GM12878 (cell line): Measurements from ENCODE around the gene SLC25A20. TPM values are rescaled to one million over a fixed set of nuclear protein-coding genes. Genes with fewer than 3 reads are reported as not detected.

ENCODE experiments used
- ATAC-seq: fragments of 200-7000 bp; cut with Tn5 transposase; 3 replicates; pipeline ENCODE4 v1.9.1; 2020; ENCODE audit warnings: mild to moderate bottlenecking, moderate library complexity
- BruUV-seq: library from RNA; stranded (reverse); fragments of 400-500 nt; replicated peaks from 2 replicates; lab custom pipeline; 2021; lab: Mats Ljungman, UMichigan
- CTCF ChIA-PET: fragments of 300-600 bp; sonication (Branson Sonifier 250); formaldehyde crosslinking; extraction: SDS; loops from one replicate; lab custom pipeline; 2021; ENCODE audit warnings: inconsistent platforms; lab: Yijun Ruan, JAX
- POLR2A ChIA-PET: fragments of 350-600 bp; formaldehyde crosslinking; extraction: SDS; loops from one replicate; lab custom pipeline; 2021; ENCODE audit warnings: inconsistent platforms; lab: Charles Lee
- RAD21 ChIA-PET: fragments of 300-600 bp; sonication (Branson Sonifier 250); formaldehyde crosslinking; loops from one replicate; lab custom pipeline; 2023; ENCODE audit warnings: antibody characterized with exemption; ENCODE audit not compliant: unreplicated experiment; lab: Charles Lee
- SMC1A ChIA-PET: fragments of 300-600 bp; sonication (Branson Sonifier 250); formaldehyde crosslinking; loops from one replicate; lab custom pipeline; 2023; ENCODE audit not compliant: unreplicated experiment, uncharacterized antibody; lab: Charles Lee
- DNase-seq: peaks from one replicate; pipeline ENCODE4 v3.0.0-alpha.2; 2011; ENCODE audit warnings: low read depth, low spot score
- FAIRE-seq: peaks from 3 replicates; lab custom pipeline; 2011; peaks lifted over from hg19 to GRCh38; lab: Jason Lieb, UNC
- H2AFZ ChIP-seq: 2 replicates; pipeline ENCODE4 v1.6.0; 2011; ENCODE audit warnings: low read depth, low read length, control low read depth; ENCODE audit not compliant: control insufficient read depth
- H3K27ac ChIP-seq: 2 replicates; pipeline ENCODE4 v1.5.1; 2011; ENCODE audit warnings: control low read depth; ENCODE audit not compliant: control insufficient read depth, insufficient read depth
- H3K27me3 ChIP-seq, 2 experiments: replicated peaks in 1 of 2; 2 replicates each; pipeline versions ENCODE4 v1.6.0 to v1.6.1; 2011; ENCODE audit warnings: low read length in 1 of 2; ENCODE audit not compliant: control insufficient read depth in 2 of 2, insufficient read depth in 2 of 2
- H3K36me3 ChIP-seq, 2 experiments: 2 replicates each; pipeline ENCODE4 v1.5.1; 2011; ENCODE audit warnings: low read length in 1 of 2; ENCODE audit not compliant: control insufficient read depth in 2 of 2, insufficient read depth in 2 of 2
- H3K4me1 ChIP-seq: 2 replicates; pipeline ENCODE4 v1.6.1; 2011; ENCODE audit warnings: mild to moderate bottlenecking, low read length, moderate library complexity, mixed read lengths; ENCODE audit not compliant: control insufficient read depth, insufficient read depth
- H3K4me2 ChIP-seq: 2 replicates; pipeline ENCODE4 v1.6.0; 2011; ENCODE audit warnings: control low read depth; ENCODE audit not compliant: control insufficient read depth, insufficient read depth
- H3K4me3 ChIP-seq: fragments of 200-600 bp; sonication (generic); 2 replicates; pipeline ENCODE4 v1.5.1; 2016
- H3K79me2 ChIP-seq: 2 replicates; pipeline ENCODE4 v1.6.0; 2011; ENCODE audit warnings: low read length; ENCODE audit not compliant: control insufficient read depth, insufficient read depth
- H3K9ac ChIP-seq: 2 replicates; pipeline ENCODE4 v1.8.0; 2011; ENCODE audit warnings: low read length, control low read depth, mixed read lengths; ENCODE audit not compliant: control insufficient read depth, insufficient read depth
- H3K9me3 ChIP-seq: replicated peaks from 3 replicates; pipeline ENCODE4 v1.5.1; 2011; ENCODE audit warnings: mild to moderate bottlenecking, low read length; ENCODE audit not compliant: control insufficient read depth, insufficient read depth
- H4K20me1 ChIP-seq: 2 replicates; pipeline ENCODE4 v1.6.0; 2011; ENCODE audit not compliant: control insufficient read depth, insufficient read depth
- CBX3 ChIP-seq: fragments of 200-600 bp; sonication (generic); IDR thresholded peaks from 2 replicates; pipeline ENCODE4 v1.6.1; 2016; ENCODE audit warnings: low read depth, borderline replicate concordance
- NR2C1 ChIP-seq: fragments of 450-650 bp; IDR thresholded peaks from 2 replicates; pipeline ENCODE4 v1.6.1; 2017; ENCODE audit warnings: antibody characterized with exemption, mild to moderate bottlenecking, moderate library complexity
- ZBTB11 ChIP-seq: fragments of 450-650 bp; formaldehyde crosslinking; IDR thresholded peaks from 2 replicates; pipeline ENCODE4 v1.5.0; 2022; ENCODE audit warnings: mild to moderate bottlenecking, missing genetic modification characterization
- ZNF274 ChIP-seq: IDR thresholded peaks from one replicate; pipeline ENCODE4 v1.8.0; 2011; ENCODE audit not compliant: insufficient read length, insufficient read depth
- WGBS: methylation state at CpG from one replicate; pipeline ENCODE4 v1.1.6; 2016; ENCODE audit warnings: low lambda C conversion rate; ENCODE audit not compliant: insufficient replicate concordance, insufficient coverage; ENCODE audit errors: missing lambda C conversion rate; 5-methylcytosine and 5-hydroxymethylcytosine counted together
- in situ Hi-C: fragments of 300-500 bp; cut with MboI; formaldehyde crosslinking; loops from 9 replicates; pipeline ENCODE4 v1.14.3; 2018; ENCODE audit warnings: mixed read lengths
- intact Hi-C: fragments of 100-400 bp; cut with micrococcal nuclease; formaldehyde crosslinking; loops from one replicate; pipeline ENCODE4 v1.14.2; 2022; ENCODE audit not compliant: unreplicated experiment
- polyA plus RNA-seq, 11 experiments: library from polyadenylated mRNA; depleted of rRNA in 4 of 11; unstranded in 6 of 11; stranded (reverse) in 5 of 11; fragments of >200 nt; fragmentation: Nextera tagmentation in 4 of 11; fragmentation: Illumina TruSeq in 1 of 11; extraction: Ambion mirVana in 4 of 11; extraction: Trizol in 1 of 11; gene quantifications; 1 replicate in 1 of 11; 2 replicates in 10 of 11; pipeline versions ENCODE4 v1.2.1 to v1.2.3, GENCODE V29; 2011 to 2016; ENCODE audit warnings: inconsistent platforms in 2 of 11, missing spikeins in 2 of 11, low read depth in 1 of 11
- total RNA-seq, 4 experiments: library from RNA; depleted of rRNA in 3 of 4; stranded (reverse); fragments of >200 nt in 3 of 4; fragmentation: Illumina TruSeq in 1 of 4; extraction: Trizol in 1 of 4; gene quantifications; 2 replicates each; pipeline versions ENCODE4 v1.2.1 to v1.2.3, GENCODE V29; 2013 to 2021

SLC25A20 gene
- total and polyA plus RNA-seq, 10 of the 15 experiments (the other 5 are each of a cell fraction or from before 2014, with no cell fraction given): 12.9 to 38.6 (median 22.1) TPM

- no TSS peak for BruUV-seq
- POLR2A ChIA-PET: no interaction called here
Observed at GRCh38 chr3:48935530-48935929, 36.8 kb upstream of the SLC25A20 start.

GRCh38 chr3:48934333-48934991, 35.8 kb upstream of the SLC25A20 start:
- intact Hi-C loops (no loop called here), in situ Hi-C loops (no loop called here)
- FAIRE-seq: peak; percentile 44

More at GRCh38 chr3:48935530-48935929, 36.8 kb upstream of the SLC25A20 start:
- SMC1A ChIA-PET: no interaction called here
- no peaks in the 10 kb centered on the region for H4K20me1 ChIP-seq
- in situ Hi-C loops: no loop called here
- CTCF ChIA-PET: interaction anchor here (0.6 to 3.5 kb wide), 5 partner anchors 8 to 197 kb away, joined by 3 to 13 read pairs (median 4); no protein-coding TSS in a partner anchor
- H3K27me3 ChIP-seq: no peaks in the 10 kb centered on the region
- no peaks in the 10 kb centered on the region for H3K9me3 ChIP-seq
- intact Hi-C loops: no loop called here
- RAD21 ChIA-PET: no interaction called here
- H3K36me3 ChIP-seq: peaks cover 2 to 22% of the 10 kb centered on the region in 2 experiments
- no peak overlapping the region for H2AFZ ChIP-seq
- H3K4me2 ChIP-seq: no peak overlapping the region
- 95% methylated on average over 4 of the region's 4 CpGs for WGBS
- no peaks in the 10 kb centered on the region for H3K4me1 ChIP-seq
- no peak overlapping the region for H3K27ac ChIP-seq
- no peak overlapping the region for H3K9ac ChIP-seq
- TF ChIP-seq NR2C1: no peak
- no peak for FAIRE-seq
- H3K79me2 ChIP-seq: peaks cover 36% of the 10 kb centered on the region
- DNase-seq: no peak
- H3K4me3 ChIP-seq: no peak overlapping the region
- no peak for ATAC-seq

More at GRCh38 chr3:48934333-48934991, 35.8 kb upstream of the SLC25A20 start:
- Histone ChIP-seq H3K9me3 (no peaks in the 10 kb centered on the region), H3K9ac (no peak overlapping the region), H3K79me2 (peaks cover 47% of the 10 kb centered on the region)
- TF ChIP-seq ZNF274 (no peak), ZBTB11 (CRISPR knock-in tag) (no peak), CBX3 (no peak)
- TF ChIP-seq, all 136 proteins: peak for 0
- Histone ChIP-seq H3K4me1 (no peaks in the 10 kb centered on the region), H3K36me3 (peaks cover 2 to 24% of the 10 kb centered on the region in 2 experiments), H2AFZ (no peak overlapping the region), H3K27ac (no peak overlapping the region), H3K27me3 (no peaks in the 10 kb centered on the region), H3K4me2 (no peak overlapping the region), H4K20me1 (no peaks in the 10 kb centered on the region), H3K4me3 (no peak overlapping the region)
- POLR2A ChIA-PET: interaction anchor here (0.5 to 1.1 kb wide), 4 partner anchors 15 to 86 kb away, joined by 3 to 5 read pairs (median 3); partner anchors contain the start of gene ARIH2
- no peak for DNase-seq
- CTCF ChIA-PET: interaction anchor here (0.5 to 3.5 kb wide), 9 partner anchors 9 to 196 kb away, joined by 3 to 13 read pairs (median 4); partner anchors contain the start of gene ARIH2
- no TSS peak for BruUV-seq
- 97% methylated on average over 5 of the region's 5 CpGs for WGBS
- RAD21 ChIA-PET: no interaction called here
- SMC1A ChIA-PET: interaction anchor here (0.6 to 1.3 kb wide), 8 partner anchors 11 to 634 kb away, joined by 3 read pairs; no protein-coding TSS in a partner anchor
- no peak for ATAC-seq
